Measurements from ENCODE around the gene VDR.

GRCh38 chr12:47950856-47951468, 46.2 kb upstream of the VDR start:
- TF ChIP-seq, protein P1, sequence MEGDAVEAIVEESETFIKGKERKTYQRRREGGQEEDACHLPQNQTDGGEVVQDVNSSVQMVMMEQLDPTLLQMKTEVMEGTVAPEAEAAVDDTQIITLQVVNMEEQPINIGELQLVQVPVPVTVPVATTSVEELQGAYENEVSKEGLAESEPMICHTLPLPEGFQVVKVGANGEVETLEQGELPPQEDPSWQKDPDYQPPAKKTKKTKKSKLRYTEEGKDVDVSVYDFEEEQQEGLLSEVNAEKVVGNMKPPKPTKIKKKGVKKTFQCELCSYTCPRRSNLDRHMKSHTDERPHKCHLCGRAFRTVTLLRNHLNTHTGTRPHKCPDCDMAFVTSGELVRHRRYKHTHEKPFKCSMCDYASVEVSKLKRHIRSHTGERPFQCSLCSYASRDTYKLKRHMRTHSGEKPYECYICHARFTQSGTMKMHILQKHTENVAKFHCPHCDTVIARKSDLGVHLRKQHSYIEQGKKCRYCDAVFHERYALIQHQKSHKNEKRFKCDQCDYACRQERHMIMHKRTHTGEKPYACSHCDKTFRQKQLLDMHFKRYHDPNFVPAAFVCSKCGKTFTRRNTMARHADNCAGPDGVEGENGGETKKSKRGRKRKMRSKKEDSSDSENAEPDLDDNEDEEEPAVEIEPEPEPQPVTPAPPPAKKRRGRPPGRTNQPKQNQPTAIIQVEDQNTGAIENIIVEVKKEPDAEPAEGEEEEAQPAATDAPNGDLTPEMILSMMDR (IDR thresholded peaks at IDR 0.05 in 8 of 11, conservative IDR thresholded peaks at IDR 0.05 in 3 of 11): no peak
- no peak for TF ChIP-seq POLR2A (IDR thresholded peaks at IDR 0.05)

Measured in spleen (tissue), 7 donors.